HG02973 (cell line): ENCODE measurements around the gene TMEM126A.
"Not testable (repeated sequence)": the region's sequence is repeated elsewhere in the genome, so short reads cannot be mapped to it uniquely, and the experiment has no call there.

Experiments
- ATAC-seq: cut with Tn5 transposase; IDR thresholded peaks from one replicate; pipeline ENCODE4 v1.9.1; 2021; ENCODE audit warnings: moderate library complexity; ENCODE audit not compliant: unreplicated experiment

Gene TMEM126A

GRCh38 chr11:85647604-85648299, at the start of gene TMEM126A:
Gene TMEM126A (plus strand): TSS chr11:85647967. CDS start chr11:85650256, 2,289 bp downstream.
- ATAC-seq = peak; percentile 99

DNA sequence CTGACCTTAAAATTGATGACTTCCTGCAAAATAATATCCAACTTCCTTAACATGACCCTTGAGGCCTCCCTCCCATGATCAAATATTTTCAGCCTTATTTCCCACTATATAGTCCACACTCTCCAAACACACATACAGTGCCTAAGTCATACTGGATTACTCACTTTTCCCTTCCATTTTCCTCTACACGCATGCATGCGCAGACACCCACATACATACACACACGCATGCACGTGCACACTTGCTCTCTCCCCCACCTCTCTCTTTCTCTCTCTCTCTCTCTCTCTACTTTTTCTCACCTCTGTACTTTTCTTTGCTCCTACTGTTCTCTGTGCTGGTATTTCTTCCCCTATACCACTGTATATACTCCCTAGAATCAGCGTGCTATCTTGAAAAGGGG, 48.7 kb upstream of the TMEM126A start:
- no peak for ATAC-seq

- no peak for ATAC-seq
Observed at GRCh38 chr11:85602526-85603213, 45.1 kb upstream of the TMEM126A start.

- ATAC-seq = no peak
Observed at GRCh38 chr11:85603220-85603619, 44.5 kb upstream of the TMEM126A start.

DNA sequence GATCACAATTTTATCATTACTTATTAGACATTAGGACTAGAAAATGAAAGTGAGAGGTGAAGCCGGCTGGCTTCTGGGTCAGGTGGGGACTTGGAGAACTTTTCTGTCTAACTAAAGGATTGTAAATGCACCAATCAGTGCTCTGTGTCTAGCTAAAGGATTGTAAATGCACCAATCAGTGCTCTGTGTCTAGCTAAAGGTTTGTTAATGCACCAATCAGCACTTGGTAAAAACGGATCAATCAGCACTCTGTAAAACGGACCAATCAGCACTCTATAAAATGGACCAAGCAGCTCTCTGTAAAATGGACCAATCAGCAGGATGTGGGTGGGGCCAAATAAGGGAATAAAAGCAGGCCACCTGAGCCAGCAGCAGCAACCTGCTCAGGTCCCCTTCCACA, 41.5 kb upstream of the TMEM126A start:
- ATAC-seq = not testable (repeated sequence)

- ATAC-seq = not testable (repeated sequence)
Observed at GRCh38 chr11:85608621-85609020, 39.1 kb upstream of the TMEM126A start.

GRCh38 chr11:85609286-85609685, 38.5 kb upstream of the TMEM126A start:
- ATAC-seq = not testable (repeated sequence)

GRCh38 chr11:85611643-85612042, 36.1 kb upstream of the TMEM126A start:
- ATAC-seq = not testable (repeated sequence)

DNA sequence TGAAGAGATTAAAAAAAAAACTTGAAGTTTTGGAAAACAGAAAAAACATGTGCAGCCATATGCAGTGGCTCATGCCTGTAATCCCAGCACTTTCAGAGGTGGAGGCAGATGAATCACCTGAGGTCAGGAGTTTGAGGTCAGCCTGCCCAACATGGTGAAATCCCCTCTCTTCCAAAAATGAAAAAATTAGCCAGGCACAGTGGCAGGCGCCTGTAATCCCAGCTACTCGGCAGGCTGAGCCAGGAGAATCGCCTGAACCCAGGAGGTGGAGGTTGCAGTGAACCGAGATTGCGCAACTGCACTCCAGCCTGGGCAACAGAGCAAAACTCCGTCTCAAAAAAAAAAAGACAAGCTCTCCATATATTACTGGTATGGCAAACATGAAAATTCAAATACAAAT, 28.3 kb upstream of the TMEM126A start:
- no peak for ATAC-seq

DNA sequence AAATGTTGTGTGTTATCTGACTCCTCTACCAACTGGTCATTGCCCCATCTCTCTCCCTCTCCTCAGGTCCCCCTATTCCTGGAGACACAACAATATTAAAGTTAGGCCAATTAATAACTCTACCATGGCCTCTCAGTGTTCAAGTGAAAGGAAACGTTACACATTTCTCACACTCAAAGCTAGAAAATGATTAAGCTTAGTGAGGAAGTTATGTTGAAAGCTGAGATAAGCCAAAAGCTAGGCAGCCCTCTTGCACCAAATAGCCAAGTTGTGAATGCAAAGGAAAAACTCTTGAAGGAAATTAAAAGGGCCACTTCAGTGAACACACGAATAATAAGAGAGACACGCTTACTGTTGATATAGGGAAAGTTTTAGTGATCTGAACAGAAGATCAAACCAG, 27.5 kb upstream of the TMEM126A start:
- ATAC-seq = no peak

DNA sequence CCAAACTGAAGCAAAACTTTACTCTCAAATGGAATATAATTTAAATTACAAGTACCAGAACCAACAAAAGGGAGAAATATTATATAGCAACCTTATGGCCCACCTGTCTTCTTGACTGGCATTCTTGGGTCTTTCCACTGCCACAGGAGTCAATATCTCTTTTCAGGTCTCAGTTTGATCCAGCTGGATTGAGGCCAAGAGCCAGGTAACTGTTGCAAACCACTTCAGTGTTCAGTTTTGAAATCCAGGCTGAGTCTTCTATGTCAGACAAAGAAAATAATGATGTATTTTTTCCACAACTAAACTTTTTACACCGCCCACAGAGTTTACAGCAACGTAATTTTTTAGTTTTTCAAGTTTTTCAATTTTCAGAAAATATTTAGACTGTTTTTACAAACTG, 21.3 kb upstream of the TMEM126A start:
- no peak for ATAC-seq

GRCh38 chr11:85627332-85627997, 20.3 kb upstream of the TMEM126A start, which contains the start of gene DLG2:
Gene DLG2 (minus strand): TSS chr11:85627344.
- no peak for ATAC-seq

DNA sequence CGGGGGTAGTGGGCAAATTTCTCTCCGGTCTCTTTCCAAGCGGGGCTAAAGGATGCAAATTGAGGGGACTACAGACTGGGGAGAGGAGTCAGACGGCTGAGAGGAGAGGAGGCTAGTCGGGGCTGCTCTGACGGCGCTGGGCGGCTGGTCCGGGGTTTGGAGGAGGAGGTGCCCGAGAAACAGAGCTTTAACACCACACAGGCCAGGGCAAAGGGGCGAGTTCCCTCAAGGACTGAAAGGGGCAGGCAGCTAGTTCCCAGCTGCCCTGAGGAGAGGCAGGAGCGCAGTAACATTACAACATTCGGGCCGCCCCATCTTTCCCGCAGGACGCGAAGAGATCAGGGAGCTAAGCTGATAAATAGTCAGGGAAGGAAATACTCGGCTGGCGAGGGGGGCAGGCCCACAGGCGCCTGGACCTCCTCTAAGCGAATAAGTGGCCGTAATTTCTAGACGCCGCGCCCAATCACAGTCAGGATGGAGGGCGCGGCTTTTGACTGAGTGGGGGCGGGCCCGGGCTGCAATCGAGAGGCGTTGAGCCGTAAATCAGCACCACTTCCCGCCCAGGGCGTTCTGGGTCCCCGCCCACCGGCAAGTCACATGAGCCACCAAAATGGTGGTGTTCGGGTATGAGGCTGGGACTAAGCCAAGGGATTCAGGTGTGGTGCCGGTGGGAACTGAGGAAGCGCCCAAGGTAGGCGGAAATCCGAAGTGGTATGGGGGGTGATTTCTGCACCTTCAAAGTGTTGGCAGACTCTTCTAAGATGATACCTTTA, 19.6 kb upstream of the TMEM126A start, which contains the start of gene TMEM126B:
Gene TMEM126B, plus strand, starts transcription at position 596 of the 773 bp plus-strand sequence. Its CDS starts 15 bp downstream, at position 611.
- peak; percentile 100 for ATAC-seq

- peak; percentile 3 for ATAC-seq
Observed at GRCh38 chr11:85628771-85629341, 18.9 kb upstream of the TMEM126A start.

DNA sequence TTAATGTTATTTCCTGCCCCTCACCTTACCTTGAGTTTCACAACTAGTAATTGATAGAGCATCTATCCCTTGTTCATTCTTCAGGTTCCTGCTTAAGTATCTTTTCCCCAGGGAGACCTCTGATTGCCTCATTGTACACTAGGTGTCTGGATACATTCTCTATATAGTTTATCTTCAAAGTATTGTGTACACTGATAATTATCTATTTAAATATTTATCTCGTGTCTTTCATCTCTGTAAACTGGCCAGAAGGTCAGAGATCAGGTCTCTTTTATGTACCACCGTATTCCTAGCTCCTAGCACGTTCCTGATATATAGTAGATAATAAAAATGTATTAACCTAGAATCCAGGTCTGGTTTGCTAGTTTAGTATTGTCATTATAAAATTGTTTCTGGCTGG, 13.0 kb upstream of the TMEM126A start:
- ATAC-seq = no peak

GRCh38 chr11:85643191-85643614, 4.6 kb upstream of the TMEM126A start:
- ATAC-seq = no peak

DNA sequence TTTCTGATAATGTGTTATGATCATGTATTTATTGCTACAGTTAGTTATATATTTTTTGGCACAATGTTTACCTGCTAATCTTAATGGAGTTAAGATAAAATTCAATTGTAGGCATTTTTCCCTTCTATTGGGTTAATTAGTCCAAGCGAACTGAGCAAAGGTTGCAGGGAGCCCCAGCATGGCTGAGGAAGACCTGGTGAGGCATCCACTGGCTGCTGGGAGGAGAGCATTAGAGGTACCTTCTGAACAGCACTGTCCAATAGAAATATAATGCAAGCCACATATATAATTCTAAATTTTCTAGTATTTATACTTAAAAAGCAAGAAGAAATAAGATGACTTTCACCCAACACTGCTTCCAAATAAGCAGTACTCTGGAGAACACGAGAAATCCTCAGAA, 689 bp upstream of the TMEM126A start:
- no peak for ATAC-seq

DNA sequence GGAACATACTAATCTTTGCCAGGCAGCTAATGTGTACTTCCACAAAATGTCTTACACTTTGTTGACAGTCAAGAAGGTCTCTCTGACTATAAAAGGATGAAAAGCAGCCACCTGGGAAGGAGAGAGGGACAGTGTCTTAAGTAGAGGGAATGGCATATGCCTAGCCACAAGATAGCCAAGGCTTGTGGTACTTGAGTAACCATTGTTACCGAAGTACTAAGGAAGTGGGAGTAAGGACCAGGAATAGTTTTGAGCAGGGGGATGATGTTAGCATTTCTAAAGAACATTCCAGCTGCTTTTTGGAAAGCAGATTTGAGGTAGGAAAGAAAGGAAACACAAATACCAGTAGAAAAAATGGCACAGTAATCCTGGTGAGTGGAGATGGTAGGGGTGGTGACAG, 3.4 kb downstream of the TMEM126A start:
- no peak for ATAC-seq

GRCh38 chr11:85652786-85653447, 5.2 kb downstream of the TMEM126A start:
- no peak for ATAC-seq

DNA sequence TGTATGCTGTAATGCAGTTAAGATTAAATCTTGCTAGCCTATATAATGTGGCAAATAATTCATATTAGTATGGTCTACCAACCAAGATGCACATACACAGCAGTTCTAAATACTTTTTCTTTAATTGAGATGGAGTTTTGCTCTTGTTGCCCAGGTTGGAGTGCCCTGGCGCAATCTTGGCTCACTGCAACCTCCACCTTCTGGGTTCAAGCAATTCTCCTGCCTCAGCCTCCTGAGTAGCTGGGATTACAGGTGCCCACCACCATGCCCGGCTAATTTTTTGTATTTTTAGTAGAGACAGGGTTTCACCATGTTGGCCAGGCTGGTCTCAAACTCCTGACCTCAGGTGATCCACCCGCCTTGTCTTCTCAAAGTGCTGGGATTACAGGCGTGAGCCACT, 6.6 kb downstream of the TMEM126A start:
- ATAC-seq = not testable (repeated sequence)
